ENCODE measurements around the gene U2AF2. TPM values are rescaled to one million over a fixed set of nuclear protein-coding genes. Genes with fewer than 3 reads are reported as not detected.

The U2AF2 gene
- polyA plus RNA-seq, 3 donors = 5.3 to 166 (median 5.4) TPM

DNA sequence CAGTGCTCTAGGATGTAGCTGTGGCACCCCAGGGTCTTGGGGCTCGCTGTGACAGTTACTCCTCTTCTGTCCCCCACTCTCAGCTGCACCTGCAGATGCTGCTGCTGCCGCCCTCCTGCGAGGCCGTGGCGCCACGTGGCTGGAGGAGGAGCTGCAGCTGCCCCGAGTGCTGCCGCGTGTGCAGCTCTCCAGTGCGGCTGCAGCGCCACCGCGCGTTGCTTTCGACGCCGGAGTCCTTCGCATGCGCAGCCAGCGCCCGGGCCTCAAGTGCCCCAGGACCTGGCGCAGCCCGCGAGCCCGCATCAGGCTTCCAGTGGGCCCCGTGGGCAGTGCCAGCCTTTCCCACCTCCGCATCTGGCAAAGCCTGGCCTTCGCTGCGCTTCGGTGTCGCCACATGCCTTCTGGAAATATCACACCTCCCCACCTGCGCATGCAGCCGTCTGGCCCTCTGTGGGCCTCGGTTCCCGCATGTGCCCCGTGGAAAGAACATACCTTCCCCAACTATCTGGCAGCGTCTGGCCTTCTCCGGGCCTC, 14.7 kb upstream of the U2AF2 start:
- Histone ChIP-seq H4K20me1 (ENCODE audit: insufficient read depth, low read length) (peaks cover 16% of the 10 kb centered on the region), H3K9me3 (replicated peaks in 1 of 2; ENCODE audit: control insufficient read depth in 1 of 2, insufficient read depth in 1 of 2, low read length in 2 of 2) (peaks cover 0 to 3% of the 10 kb centered on the region in 2 donors), H3K79me2 (ENCODE audit: insufficient read depth, low read length) (peaks cover 58% of the 10 kb centered on the region), H3K4me3 (replicated peaks in 1 of 3; ENCODE audit: low read depth in 2 of 3, low read length in 3 of 3) (peak overlapping the region; percentile 23 to 83 (median 71)), H3K9ac (ENCODE audit: insufficient read depth, low read length, poor library complexity, severe bottlenecking) (peak overlapping the region; percentile 72), H3K36me3 (replicated peaks in 1 of 2; ENCODE audit: control insufficient read depth in 1 of 2, insufficient read depth in 2 of 2, low read length in 2 of 2) (peaks cover 6 to 7% of the 10 kb centered on the region in 2 donors), H3K27ac (ENCODE audit: low read depth in 1 of 2, low read length in 2 of 2) (peak overlapping the region; percentile 52 to 80), H3K4me2 (replicated peaks; ENCODE audit: extremely low read depth, low read length, poor library complexity, severe bottlenecking) (peak overlapping the region; percentile 96), H3K4me1 (ENCODE audit: control insufficient read depth in 1 of 2, insufficient read depth in 2 of 2, low read length in 2 of 2) (peaks cover 61 to 77% of the 10 kb centered on the region in 2 donors), H2AFZ (ENCODE audit: insufficient read depth, low read depth, low read length, poor library complexity, severe bottlenecking) (peak overlapping the region; percentile 82), H3K27me3 (ENCODE audit: control insufficient read depth in 2 of 2, insufficient read depth in 2 of 2, low read length in 2 of 2) (peaks cover 0 to 5% of the 10 kb centered on the region in 2 donors)
- peaks cover 4 to 20% (median 20%) of the 10 kb centered on the region in 3 donors for H3K27me3 Mint-ChIP-seq (ENCODE audit: low read depth in 3 of 3)
- intact Hi-C loops (cut with micrococcal nuclease) = loop anchor here in 1 of 2 donors (5.0 kb wide), 1 partner anchor 33 kb away; the partner anchor contains the start of gene ZNF865
- peak overlapping the region; percentile 84 to 88 for H3K4me3 Mint-ChIP-seq
- WGBS (ENCODE audit: insufficient coverage) = 30% methylated on average over 38 of the region's 38 CpGs
- H3K27ac Mint-ChIP-seq = peak overlapping the region; percentile 46 to 89 (median 71)
- peaks cover 72% of the 10 kb centered on the region for H3K4me1 Mint-ChIP-seq
- TF ChIP-seq CTCF (IDR thresholded peaks at IDR 0.05) = peak; percentile 67
- peaks cover 19% of the 10 kb centered on the region in 2 donors for H3K36me3 Mint-ChIP-seq
- H3K9me3 Mint-ChIP-seq = peaks cover 0 to 7% (median 3%) of the 10 kb centered on the region in 7 donors
- DNase-seq = peak; percentile 54 to 76 (median 60)

DNA sequence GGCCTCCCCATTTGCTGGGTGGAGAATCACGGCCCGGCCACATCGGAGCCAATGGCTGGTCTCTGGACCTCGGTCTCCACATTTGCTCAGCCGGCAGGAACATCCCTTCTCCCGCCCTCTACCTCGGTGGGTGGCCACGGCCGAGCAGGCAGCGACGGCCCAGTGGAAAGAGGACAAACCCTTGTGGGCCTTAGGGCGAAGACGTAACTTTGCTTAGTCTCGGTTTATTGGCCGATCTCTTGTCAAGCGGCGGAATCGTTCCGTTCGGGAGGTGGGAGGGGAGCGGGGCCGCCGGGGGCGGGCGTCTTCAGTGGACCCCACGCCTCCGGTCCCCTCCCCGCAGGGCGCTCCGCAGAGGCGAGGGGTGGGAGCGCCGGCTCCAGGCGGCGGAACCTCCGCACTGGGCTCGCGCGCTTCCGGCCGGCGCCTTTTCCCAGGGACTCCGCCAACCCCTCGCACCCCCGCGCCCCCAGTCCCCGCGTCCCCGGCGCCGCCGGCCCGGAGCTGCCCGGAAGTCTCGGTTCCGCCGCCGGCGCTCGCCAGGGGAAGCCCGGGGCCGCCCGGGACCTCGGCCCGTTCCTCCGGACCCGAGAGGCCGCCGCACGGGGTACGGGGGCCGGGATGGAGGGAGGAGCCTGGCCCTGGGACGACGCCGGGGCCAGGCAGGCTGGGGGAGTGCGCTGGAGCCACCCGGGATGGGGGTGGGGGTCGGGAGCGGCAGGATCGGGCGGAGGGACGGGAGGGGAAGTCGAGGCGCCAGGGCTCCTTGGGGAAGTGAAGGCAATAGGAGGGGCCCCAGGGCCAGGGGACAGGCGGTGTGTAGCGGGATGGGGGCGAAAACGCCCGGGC, 14.0 kb upstream of the U2AF2 start, which contains the start of gene ZNF580:
TSS of gene ZNF580 (plus strand) at position 426 of the 849 bp plus-strand sequence. CDS start 1,507 bp downstream, outside the sequence.
- H3K27ac ChIP-seq (ENCODE audit: low read depth in 1 of 2, low read length in 2 of 2) = peak within 1 kb of the TSS; percentile 60 to 80
- Mint-ChIP-seq H3K27me3 (ENCODE audit: low read depth in 3 of 3) (peaks cover 4 to 20% (median 20%) of the 10 kb centered on the region in 3 donors), H3K27ac (peak within 1 kb of the TSS; percentile 67 to 89 (median 78)), H3K9me3 (peaks cover 0 to 7% (median 3%) of the 10 kb centered on the region in 7 donors), H3K4me3 (peak within 1 kb of the TSS; percentile 88 to 97), H3K36me3 (peaks cover 26% of the 10 kb centered on the region in 2 donors), H3K4me1 (peaks cover 70% of the 10 kb centered on the region)
- peak within 1 kb of the TSS; percentile 82 for H2AFZ ChIP-seq (ENCODE audit: insufficient read depth, low read depth, low read length, poor library complexity, severe bottlenecking)
- peaks cover 55% of the 10 kb centered on the region for H3K79me2 ChIP-seq (ENCODE audit: insufficient read depth, low read length)
- intact Hi-C loops (cut with micrococcal nuclease) = loop anchor here in 1 of 2 donors (5.0 kb wide), 1 partner anchor 34 kb away; the partner anchor contains the start of gene ZNF865
- peak within 1 kb of the TSS; percentile 72 for H3K9ac ChIP-seq (ENCODE audit: insufficient read depth, low read length, poor library complexity, severe bottlenecking)
- TF ChIP-seq CTCF (IDR thresholded peaks at IDR 0.05) = no peak
- H3K4me2 ChIP-seq (replicated peaks; ENCODE audit: extremely low read depth, low read length, poor library complexity, severe bottlenecking) = peak within 1 kb of the TSS; percentile 96
- peak; percentile 36 to 47 (median 42) for DNase-seq
- peak within 1 kb of the TSS; percentile 67 to 83 (median 71) for H3K4me3 ChIP-seq (replicated peaks in 1 of 3; ENCODE audit: low read depth in 2 of 3, low read length in 3 of 3)
- H3K9me3 ChIP-seq (replicated peaks in 1 of 2; ENCODE audit: control insufficient read depth in 1 of 2, insufficient read depth in 1 of 2, low read length in 2 of 2) = peaks cover 0 to 3% of the 10 kb centered on the region in 2 donors
- peaks cover 0 to 5% of the 10 kb centered on the region in 2 donors for H3K27me3 ChIP-seq (ENCODE audit: control insufficient read depth in 2 of 2, insufficient read depth in 2 of 2, low read length in 2 of 2)
- H3K4me1 ChIP-seq (ENCODE audit: control insufficient read depth in 1 of 2, insufficient read depth in 2 of 2, low read length in 2 of 2) = peaks cover 54 to 71% of the 10 kb centered on the region in 2 donors
- WGBS (ENCODE audit: insufficient coverage) = under 1% methylated on average over 72 of the region's 89 CpGs
- peaks cover 16% of the 10 kb centered on the region for H4K20me1 ChIP-seq (ENCODE audit: insufficient read depth, low read length)
- peaks cover 11 to 13% of the 10 kb centered on the region in 2 donors for H3K36me3 ChIP-seq (replicated peaks in 1 of 2; ENCODE audit: control insufficient read depth in 1 of 2, insufficient read depth in 2 of 2, low read length in 2 of 2)

Measured in CD14-positive monocyte (primary cell).